ENCODE results near the gene CPSF7. TPM values are rescaled to one million over a fixed set of nuclear protein-coding genes. Genes with fewer than 3 reads are reported as not detected.
A peak's percentile ranks its signal among the peaks of the same experiment; 100 is the strongest.

CPSF7 gene
- total and polyA plus RNA-seq, 10 of the 15 experiments (the other 5 are each of a cell fraction or from before 2014, with no cell fraction given) = 14.9 to 93.1 (median 60.9) TPM

DNA sequence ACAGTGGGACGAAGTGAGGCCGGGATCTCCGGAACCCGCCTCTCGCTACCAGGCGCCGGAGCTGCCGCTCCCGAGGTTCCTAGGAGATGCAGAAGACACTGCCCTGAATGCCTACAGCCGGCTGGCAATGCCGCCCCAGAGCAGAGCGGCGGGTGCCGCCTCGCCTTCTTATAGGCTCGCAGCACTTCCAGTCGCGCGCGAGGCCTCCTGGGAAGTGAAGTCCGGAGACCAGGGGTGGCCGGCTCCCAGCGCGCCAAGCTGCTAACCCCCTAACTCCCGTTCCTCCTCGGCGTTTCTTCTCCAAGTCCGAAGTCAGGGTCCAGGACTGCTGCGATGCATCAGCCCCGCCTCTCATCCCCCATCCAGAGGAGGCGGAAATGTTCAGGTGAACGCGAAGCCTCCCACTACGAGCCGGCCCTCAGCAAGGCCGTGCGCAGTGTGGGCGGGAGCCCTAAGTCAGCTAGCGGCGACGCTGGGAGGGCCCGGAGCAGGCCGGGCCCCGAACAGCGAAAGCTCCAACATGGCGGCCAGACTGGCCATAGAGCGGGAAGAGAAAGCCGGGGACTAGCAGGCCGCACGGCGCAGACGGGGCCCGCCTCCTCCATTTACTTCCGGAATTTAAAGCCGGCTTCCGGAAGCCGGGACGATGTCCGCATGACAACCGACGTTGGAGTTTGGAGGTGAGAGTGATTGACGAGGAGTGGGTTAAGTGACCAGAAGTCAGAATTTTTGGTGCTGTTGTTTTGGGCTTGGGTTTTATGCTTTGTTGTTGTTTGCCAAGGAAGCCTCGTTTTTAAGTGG, 67.8 kb downstream of the CPSF7 start, which contains the start of the genes CYB561A3 and TMEM138 (continued):
- TF ChIP-seq, protein P1, sequence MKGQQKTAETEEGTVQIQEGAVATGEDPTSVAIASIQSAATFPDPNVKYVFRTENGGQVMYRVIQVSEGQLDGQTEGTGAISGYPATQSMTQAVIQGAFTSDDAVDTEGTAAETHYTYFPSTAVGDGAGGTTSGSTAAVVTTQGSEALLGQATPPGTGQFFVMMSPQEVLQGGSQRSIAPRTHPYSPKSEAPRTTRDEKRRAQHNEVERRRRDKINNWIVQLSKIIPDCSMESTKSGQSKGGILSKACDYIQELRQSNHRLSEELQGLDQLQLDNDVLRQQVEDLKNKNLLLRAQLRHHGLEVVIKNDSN (IDR thresholded peaks at IDR 0.05; ENCODE audit: borderline replicate concordance, extremely low read length, insufficient read depth, low read depth, low read length) = no peak
- TF ChIP-seq, protein P2, sequence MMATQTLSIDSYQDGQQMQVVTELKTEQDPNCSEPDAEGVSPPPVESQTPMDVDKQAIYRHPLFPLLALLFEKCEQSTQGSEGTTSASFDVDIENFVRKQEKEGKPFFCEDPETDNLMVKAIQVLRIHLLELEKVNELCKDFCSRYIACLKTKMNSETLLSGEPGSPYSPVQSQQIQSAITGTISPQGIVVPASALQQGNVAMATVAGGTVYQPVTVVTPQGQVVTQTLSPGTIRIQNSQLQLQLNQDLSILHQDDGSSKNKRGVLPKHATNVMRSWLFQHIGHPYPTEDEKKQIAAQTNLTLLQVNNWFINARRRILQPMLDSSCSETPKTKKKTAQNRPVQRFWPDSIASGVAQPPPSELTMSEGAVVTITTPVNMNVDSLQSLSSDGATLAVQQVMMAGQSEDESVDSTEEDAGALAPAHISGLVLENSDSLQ (IDR thresholded peaks at IDR 0.05) = peak; percentile 93
- TF ChIP-seq SPI1 (IDR thresholded peaks at IDR 0.05; ENCODE audit: borderline replicate concordance, insufficient read depth, low read depth, low read length) (no peak), RAD51 (IDR thresholded peaks at IDR 0.05) (no peak), SUZ12 (IDR thresholded peaks at IDR 0.05; ENCODE audit: unreplicated experiment) (no peak), SMARCA5 (IDR thresholded peaks at IDR 0.05) (peak; percentile 58; the same call in 1 of the 2 replicates), ATF7 (IDR thresholded peaks at IDR 0.05; ENCODE audit: low read depth) (peak; percentile 25; the same call in 1 of the 2 replicates), TCF3 (IDR thresholded peaks at IDR 0.05; ENCODE audit: borderline replicate concordance, insufficient read depth, low read depth, low read length) (0 out of 2 replicates have a peak, but pooled peaks have one; percentile 70), IKZF2 (IDR thresholded peaks at IDR 0.05) (peak in 1 of 2 experiments; percentile 53; a peak in 3 of 4 replicates), MXI1 (IDR thresholded peaks at IDR 0.05; ENCODE audit: low read depth, low read length) (peak; percentile 93), FOS (IDR thresholded peaks at IDR 0.05; ENCODE audit: borderline replicate concordance, extremely low read depth, insufficient read length) (no peak), NFYA (IDR thresholded peaks at IDR 0.05; ENCODE audit: borderline replicate concordance, low read depth, low read length) (no peak), BMI1 (IDR thresholded peaks at IDR 0.05; ENCODE audit: borderline replicate concordance) (no peak), BHLHE40 (IDR thresholded peaks at IDR 0.05; ENCODE audit: borderline replicate concordance in 1 of 2, low read depth in 2 of 2, low read length in 1 of 2) (peak in 1 of 2 experiments; percentile 62; a peak in 2 of 4 replicates), NR2F1 (conservative IDR thresholded peaks at IDR 0.05) (peak; percentile 55)
- TF ChIP-seq, protein P3, sequence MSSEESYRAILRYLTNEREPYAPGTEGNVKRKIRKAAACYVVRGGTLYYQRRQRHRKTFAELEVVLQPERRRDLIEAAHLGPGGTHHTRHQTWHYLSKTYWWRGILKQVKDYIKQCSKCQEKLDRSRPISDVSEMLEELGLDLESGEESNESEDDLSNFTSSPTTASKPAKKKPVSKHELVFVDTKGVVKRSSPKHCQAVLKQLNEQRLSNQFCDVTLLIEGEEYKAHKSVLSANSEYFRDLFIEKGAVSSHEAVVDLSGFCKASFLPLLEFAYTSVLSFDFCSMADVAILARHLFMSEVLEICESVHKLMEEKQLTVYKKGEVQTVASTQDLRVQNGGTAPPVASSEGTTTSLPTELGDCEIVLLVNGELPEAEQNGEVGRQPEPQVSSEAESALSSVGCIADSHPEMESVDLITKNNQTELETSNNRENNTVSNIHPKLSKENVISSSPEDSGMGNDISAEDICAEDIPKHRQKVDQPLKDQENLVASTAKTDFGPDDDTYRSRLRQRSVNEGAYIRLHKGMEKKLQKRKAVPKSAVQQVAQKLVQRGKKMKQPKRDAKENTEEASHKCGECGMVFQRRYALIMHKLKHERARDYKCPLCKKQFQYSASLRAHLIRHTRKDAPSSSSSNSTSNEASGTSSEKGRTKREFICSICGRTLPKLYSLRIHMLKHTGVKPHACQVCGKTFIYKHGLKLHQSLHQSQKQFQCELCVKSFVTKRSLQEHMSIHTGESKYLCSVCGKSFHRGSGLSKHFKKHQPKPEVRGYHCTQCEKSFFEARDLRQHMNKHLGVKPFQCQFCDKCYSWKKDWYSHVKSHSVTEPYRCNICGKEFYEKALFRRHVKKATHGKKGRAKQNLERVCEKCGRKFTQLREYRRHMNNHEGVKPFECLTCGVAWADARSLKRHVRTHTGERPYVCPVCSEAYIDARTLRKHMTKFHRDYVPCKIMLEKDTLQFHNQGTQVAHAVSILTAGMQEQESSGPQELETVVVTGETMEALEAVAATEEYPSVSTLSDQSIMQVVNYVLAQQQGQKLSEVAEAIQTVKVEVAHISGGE (CRISPR knock-in tag; IDR thresholded peaks at IDR 0.05) = peak; percentile 42; the same call in 1 of the 2 replicates
- TF ChIP-seq, protein P4, sequence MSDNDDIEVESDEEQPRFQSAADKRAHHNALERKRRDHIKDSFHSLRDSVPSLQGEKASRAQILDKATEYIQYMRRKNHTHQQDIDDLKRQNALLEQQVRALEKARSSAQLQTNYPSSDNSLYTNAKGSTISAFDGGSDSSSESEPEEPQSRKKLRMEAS (IDR thresholded peaks at IDR 0.05; ENCODE audit: low read depth, low read length) = no peak; the same call in none of the 2 replicates
- TF ChIP-seq, protein P5, sequence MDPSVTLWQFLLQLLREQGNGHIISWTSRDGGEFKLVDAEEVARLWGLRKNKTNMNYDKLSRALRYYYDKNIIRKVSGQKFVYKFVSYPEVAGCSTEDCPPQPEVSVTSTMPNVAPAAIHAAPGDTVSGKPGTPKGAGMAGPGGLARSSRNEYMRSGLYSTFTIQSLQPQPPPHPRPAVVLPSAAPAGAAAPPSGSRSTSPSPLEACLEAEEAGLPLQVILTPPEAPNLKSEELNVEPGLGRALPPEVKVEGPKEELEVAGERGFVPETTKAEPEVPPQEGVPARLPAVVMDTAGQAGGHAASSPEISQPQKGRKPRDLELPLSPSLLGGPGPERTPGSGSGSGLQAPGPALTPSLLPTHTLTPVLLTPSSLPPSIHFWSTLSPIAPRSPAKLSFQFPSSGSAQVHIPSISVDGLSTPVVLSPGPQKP (IDR thresholded peaks at IDR 0.05; ENCODE audit: low read depth, low read length) = peak; percentile 86
